ENCODE results near the gene ARID1B. TPM values are rescaled to one million over a fixed set of nuclear protein-coding genes. Genes with fewer than 3 reads are reported as not detected.

The ARID1B gene
- total RNA-seq, 2 experiments from 2014 or later: 90.1 to 164 TPM

- POLR2A ChIA-PET: interaction anchor here (0.7 to 0.8 kb wide), 2 partner anchors 58 to 534 kb away, joined by 3 read pairs; no protein-coding TSS in a partner anchor
- Histone ChIP-seq H4K20me1 (ENCODE audit: insufficient read depth, low read length) (no peaks in the 10 kb centered on the region), H2AFZ (ENCODE audit: low read length) (no peak overlapping the region), H3K79me2 (ENCODE audit: insufficient read depth, low read depth, low read length) (no peaks in the 10 kb centered on the region), H3K36me3 (ENCODE audit: insufficient read depth, low read length) (no peaks in the 10 kb centered on the region), H3K4me2 (ENCODE audit: low read length) (no peak overlapping the region), H3K27ac (ENCODE audit: low read depth, low read length, poor library complexity, severe bottlenecking) (no peak overlapping the region), H3K9me3 (ENCODE audit: low read length) (no peaks in the 10 kb centered on the region), H3K9me2 (ENCODE audit: insufficient read depth, low read length) (no peaks in the 10 kb centered on the region), H3K4me3 (ENCODE audit: low read depth, low read length, poor library complexity, severe bottlenecking) (no peak overlapping the region), H3K4me1 (ENCODE audit: insufficient read depth, low read length, poor library complexity, severe bottlenecking) (peaks cover 13% of the 10 kb centered on the region)
- DNase-seq (ENCODE audit: low spot score): no peak
- CTCF ChIA-PET (ENCODE audit: unreplicated experiment): no interaction called here
- intact Hi-C loops (cut with micrococcal nuclease; ENCODE audit: unreplicated experiment): no loop called here
- no TSS peak for BruUV-seq (replicated peaks)
- TF ChIP-seq EZH2phosphoT487 (IDR thresholded peaks at IDR 0.05; ENCODE audit: borderline replicate concordance, low read depth, low read length): no peak
- TF ChIP-seq CTCF (conservative IDR thresholded peaks at IDR 0.05; ENCODE audit: low read length): no peak
These were observed 453.7 kb downstream of the ARID1B start for GRCh38 chr6:157230910-157231309.

GRCh38 chr6:157232161-157232895, 455.1 kb downstream of the ARID1B start:
- H3K9me3 ChIP-seq (ENCODE audit: low read length): no peaks in the 10 kb centered on the region
- H3K9me2 ChIP-seq (ENCODE audit: insufficient read depth, low read length): no peaks in the 10 kb centered on the region
- no peaks in the 10 kb centered on the region for H3K79me2 ChIP-seq (ENCODE audit: insufficient read depth, low read depth, low read length)
- H2AFZ ChIP-seq (ENCODE audit: low read length): no peak overlapping the region
- H3K27ac ChIP-seq (ENCODE audit: low read depth, low read length, poor library complexity, severe bottlenecking): no peak overlapping the region
- no peaks in the 10 kb centered on the region for H3K36me3 ChIP-seq (ENCODE audit: insufficient read depth, low read length)
- peaks cover 13% of the 10 kb centered on the region for H3K4me1 ChIP-seq (ENCODE audit: insufficient read depth, low read length, poor library complexity, severe bottlenecking)
- BruUV-seq (replicated peaks): no TSS peak
- H4K20me1 ChIP-seq (ENCODE audit: insufficient read depth, low read length): no peaks in the 10 kb centered on the region
- TF ChIP-seq CTCF (conservative IDR thresholded peaks at IDR 0.05; ENCODE audit: low read length) (no peak), EZH2phosphoT487 (IDR thresholded peaks at IDR 0.05; ENCODE audit: borderline replicate concordance, low read depth, low read length) (no peak)
- intact Hi-C loops (cut with micrococcal nuclease; ENCODE audit: unreplicated experiment): no loop called here
- ChIA-PET CTCF (ENCODE audit: unreplicated experiment) (interaction anchor here (0.5 kb wide), 1 partner anchor 93 kb away, joined by 3 read pairs; no protein-coding TSS in a partner anchor), POLR2A (no interaction called here)
- no peak for DNase-seq (ENCODE audit: low spot score)
- H3K4me3 ChIP-seq (ENCODE audit: low read depth, low read length, poor library complexity, severe bottlenecking): no peak overlapping the region
- H3K4me2 ChIP-seq (ENCODE audit: low read length): no peak overlapping the region

- Histone ChIP-seq H3K4me3 (ENCODE audit: low read depth, low read length, poor library complexity, severe bottlenecking) (no peak overlapping the region), H3K36me3 (ENCODE audit: insufficient read depth, low read length) (no peaks in the 10 kb centered on the region), H2AFZ (ENCODE audit: low read length) (no peak overlapping the region), H4K20me1 (ENCODE audit: insufficient read depth, low read length) (no peaks in the 10 kb centered on the region), H3K4me1 (ENCODE audit: insufficient read depth, low read length, poor library complexity, severe bottlenecking) (peaks cover 13% of the 10 kb centered on the region), H3K79me2 (ENCODE audit: insufficient read depth, low read depth, low read length) (no peaks in the 10 kb centered on the region), H3K9me2 (ENCODE audit: insufficient read depth, low read length) (no peaks in the 10 kb centered on the region), H3K27ac (ENCODE audit: low read depth, low read length, poor library complexity, severe bottlenecking) (no peak overlapping the region), H3K9me3 (ENCODE audit: low read length) (no peaks in the 10 kb centered on the region), H3K4me2 (ENCODE audit: low read length) (no peak overlapping the region)
- no peak for DNase-seq (ENCODE audit: low spot score)
- intact Hi-C loops (cut with micrococcal nuclease; ENCODE audit: unreplicated experiment): no loop called here
- no peak for TF ChIP-seq EZH2phosphoT487 (IDR thresholded peaks at IDR 0.05; ENCODE audit: borderline replicate concordance, low read depth, low read length)
- TF ChIP-seq CTCF (conservative IDR thresholded peaks at IDR 0.05; ENCODE audit: low read length): no peak
- ChIA-PET CTCF (ENCODE audit: unreplicated experiment) (interaction anchor here (0.6 kb wide), 1 partner anchor 10 kb away, joined by 3 read pairs; no protein-coding TSS in a partner anchor), POLR2A (no interaction called here)
- BruUV-seq (replicated peaks): no TSS peak
These were observed 456.0 kb downstream of the ARID1B start for GRCh38 chr6:157233156-157233555.

Measured in OCI-LY7 (cell line).